ENCODE data around the gene SPRTN. TPM values are rescaled to one million over a fixed set of nuclear protein-coding genes. Genes with fewer than 3 reads are reported as not detected.

SPRTN gene
- total and polyA plus RNA-seq, 2 donors from 2014 or later = 5.3 to 8.9 TPM

GRCh38 chr1:231357187-231357772 lies 19.2 kb downstream of the SPRTN start:
- peak overlapping the region in 1 of 3 donors; percentile 47 for H3K9ac ChIP-seq (ENCODE audit: low read length in 3 of 3)
- no peaks in the 10 kb centered on the region for H3K27me3 ChIP-seq (ENCODE audit: control insufficient read depth, insufficient read depth, low read length)
- H3K27ac ChIP-seq (ENCODE audit: low read depth in 2 of 2, low read length in 2 of 2) = no peak overlapping the region
- TF ChIP-seq CTCF (IDR thresholded peaks at IDR 0.05; ENCODE audit: borderline replicate concordance, extremely low read depth, insufficient read depth) = no peak
- DNase-seq (no peak), FAIRE-seq (no peak)
- H3K4me1 ChIP-seq (ENCODE audit: control insufficient read depth in 2 of 3, insufficient read depth in 2 of 3, low read depth in 1 of 3, low read length in 3 of 3) = peaks cover 0 to 2% (median 0%) of the 10 kb centered on the region in 3 donors
- intact Hi-C loops (cut with DNase I) = loop anchor here (5.0 kb wide), 1 partner anchor 235 kb away; no protein-coding TSS in a partner anchor
- H3K9me3 ChIP-seq (ENCODE audit: control insufficient read depth in 2 of 3, insufficient read depth in 1 of 3, low read length in 3 of 3) = no peaks in the 10 kb centered on the region
- no peaks in the 10 kb centered on the region for H3K36me3 ChIP-seq (ENCODE audit: control insufficient read depth in 2 of 3, insufficient read depth in 3 of 3, low read length in 3 of 3)
- no peak overlapping the region for H3K4me3 ChIP-seq (ENCODE audit: low read length in 3 of 3)

DNA sequence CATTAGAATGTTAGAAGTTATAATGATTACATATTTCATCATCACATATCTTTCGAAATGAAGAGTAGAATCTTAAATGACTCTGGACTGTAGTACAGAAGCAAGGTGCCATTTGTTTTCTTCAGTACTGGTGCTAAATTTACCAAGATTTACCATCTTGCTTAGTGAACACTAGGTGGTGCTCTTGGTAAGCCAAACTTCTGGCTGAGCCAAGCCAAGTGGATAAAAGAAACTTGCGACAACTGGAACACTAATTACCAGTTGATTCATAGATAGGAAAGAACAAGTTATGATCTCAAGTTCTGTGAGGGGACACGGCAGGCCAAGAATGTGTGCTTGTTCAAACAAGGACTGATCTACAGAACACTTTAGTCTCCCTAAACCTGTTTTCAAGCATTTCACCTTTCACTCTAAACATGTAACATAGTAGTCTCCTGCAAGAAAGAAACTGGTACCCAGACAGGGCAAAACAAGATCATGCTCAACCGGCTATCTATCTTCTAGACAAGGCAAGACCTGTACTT lies 19.8 kb downstream of the SPRTN start:
- intact Hi-C loops (cut with DNase I) = loop anchor here (5.0 kb wide), 1 partner anchor 234 kb away; no protein-coding TSS in a partner anchor
- Histone ChIP-seq H3K36me3 (ENCODE audit: control insufficient read depth in 2 of 3, insufficient read depth in 3 of 3, low read length in 3 of 3) (no peaks in the 10 kb centered on the region), H3K4me1 (ENCODE audit: control insufficient read depth in 2 of 3, insufficient read depth in 2 of 3, low read depth in 1 of 3, low read length in 3 of 3) (peaks cover 0 to 2% (median 0%) of the 10 kb centered on the region in 3 donors), H3K27ac (ENCODE audit: low read depth in 2 of 2, low read length in 2 of 2) (no peak overlapping the region), H3K9me3 (ENCODE audit: control insufficient read depth in 2 of 3, insufficient read depth in 1 of 3, low read length in 3 of 3) (no peaks in the 10 kb centered on the region), H3K4me3 (ENCODE audit: low read length in 3 of 3) (no peak overlapping the region), H3K9ac (ENCODE audit: low read length in 3 of 3) (no peak overlapping the region), H3K27me3 (ENCODE audit: control insufficient read depth, insufficient read depth, low read length) (no peaks in the 10 kb centered on the region)
- DNase-seq (peak in 3 of 5 donors; percentile 30 to 82 (median 64)), FAIRE-seq (peak; percentile 98)
- peak; percentile 91 for TF ChIP-seq CTCF (IDR thresholded peaks at IDR 0.05; ENCODE audit: borderline replicate concordance, extremely low read depth, insufficient read depth)

DNA sequence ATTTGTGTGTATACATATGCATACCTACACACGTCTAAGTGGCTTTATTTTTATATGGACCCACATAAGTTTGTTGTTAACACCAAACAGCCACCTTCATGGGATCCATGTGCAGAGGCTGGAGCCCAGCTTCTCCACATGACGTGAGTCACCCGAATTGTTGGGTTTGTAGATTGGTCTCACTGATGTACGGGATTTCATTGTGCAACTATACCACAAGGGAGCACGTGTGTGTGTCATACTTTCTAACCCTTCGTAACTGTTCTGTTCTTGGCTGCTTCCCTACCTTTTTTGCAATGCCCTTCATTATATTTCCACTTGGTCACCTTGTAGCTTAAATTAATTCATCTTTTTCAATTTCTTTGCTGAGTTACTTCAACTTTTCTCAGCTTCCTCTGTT lies 21.0 kb downstream of the SPRTN start:
- no peaks in the 10 kb centered on the region for H3K27me3 ChIP-seq (ENCODE audit: control insufficient read depth, insufficient read depth, low read length)
- no peaks in the 10 kb centered on the region for H3K36me3 ChIP-seq (ENCODE audit: control insufficient read depth in 2 of 3, insufficient read depth in 3 of 3, low read length in 3 of 3)
- H3K9ac ChIP-seq (ENCODE audit: low read length in 3 of 3) = no peak overlapping the region
- H3K4me1 ChIP-seq (ENCODE audit: control insufficient read depth in 2 of 3, insufficient read depth in 2 of 3, low read depth in 1 of 3, low read length in 3 of 3) = peaks cover 0 to 2% (median 0%) of the 10 kb centered on the region in 3 donors
- DNase-seq (no peak), FAIRE-seq (no peak)
- no peak overlapping the region for H3K4me3 ChIP-seq (ENCODE audit: low read length in 3 of 3)
- intact Hi-C loops (cut with DNase I) = loop anchor here (5.0 kb wide), 1 partner anchor 233 kb away; no protein-coding TSS in a partner anchor
- no peak for TF ChIP-seq CTCF (IDR thresholded peaks at IDR 0.05; ENCODE audit: borderline replicate concordance, extremely low read depth, insufficient read depth)
- H3K9me3 ChIP-seq (ENCODE audit: control insufficient read depth in 2 of 3, insufficient read depth in 1 of 3, low read length in 3 of 3) = no peaks in the 10 kb centered on the region
- no peak overlapping the region for H3K27ac ChIP-seq (ENCODE audit: low read depth in 2 of 2, low read length in 2 of 2)

Data from kidney (tissue), 14 donors.